Immature natural killer cell (primary cell): ENCODE data around the gene FHDC1. TPM values are rescaled to one million over a fixed set of nuclear protein-coding genes. Genes with fewer than 3 reads are reported as not detected.
A peak's percentile ranks its signal among the peaks of the same experiment; 100 is the strongest.

ENCODE experiments used
- DNase-seq, 3 donors: peaks; one replicate each; pipeline ENCODE4 v3.0.0; 2022; ENCODE audit warnings: mixed read lengths in 1 of 3
- H3K27ac Mint-ChIP-seq, 6 donors: one replicate each; pipeline ENCODE4 v1.8.0; 2020; ENCODE audit warnings: mixed read lengths in 6 of 6, mild to moderate bottlenecking in 5 of 6, inconsistent platforms in 4 of 6, moderate library complexity in 3 of 6
- H3K27me3 Mint-ChIP-seq, 3 donors: one replicate each; pipeline ENCODE4 v1.8.0; 2020 to 2021; ENCODE audit warnings: low read depth in 3 of 3, mild to moderate bottlenecking in 3 of 3, mixed read lengths in 3 of 3, moderate library complexity in 3 of 3, inconsistent platforms in 1 of 3
- H3K36me3 Mint-ChIP-seq, 3 donors: one replicate each; pipeline ENCODE4 v1.8.0; 2020; ENCODE audit warnings: mixed read lengths in 3 of 3, inconsistent platforms in 2 of 3, mild to moderate bottlenecking in 2 of 3
- H3K4me1 Mint-ChIP-seq, 2 donors: one replicate each; pipeline ENCODE4 v1.8.0; 2020; ENCODE audit warnings: inconsistent platforms in 2 of 2, mild to moderate bottlenecking in 2 of 2, mixed read lengths in 2 of 2, moderate library complexity in 1 of 2
- H3K4me3 Mint-ChIP-seq, 5 donors: one replicate each; pipeline ENCODE4 v1.8.0; 2020; ENCODE audit warnings: mild to moderate bottlenecking in 5 of 5, mixed read lengths in 5 of 5, inconsistent platforms in 3 of 5, moderate library complexity in 3 of 5
- H3K9me3 Mint-ChIP-seq, 6 donors: one replicate each; pipeline ENCODE4 v1.8.0; 2020; ENCODE audit warnings: mild to moderate bottlenecking in 6 of 6, mixed read lengths in 6 of 6, inconsistent platforms in 4 of 6, moderate library complexity in 3 of 6
- polyA plus RNA-seq, 3 donors: library from polyadenylated mRNA; unstranded; fragments of 300-500 nt; fragmentation: Illumina TruSeq; gene quantifications; one replicate each; pipeline ENCODE4 v1.2.3, GENCODE V29; 2021

Gene FHDC1
- polyA plus RNA-seq, 3 donors from 2014 or later = not detected

DNA sequence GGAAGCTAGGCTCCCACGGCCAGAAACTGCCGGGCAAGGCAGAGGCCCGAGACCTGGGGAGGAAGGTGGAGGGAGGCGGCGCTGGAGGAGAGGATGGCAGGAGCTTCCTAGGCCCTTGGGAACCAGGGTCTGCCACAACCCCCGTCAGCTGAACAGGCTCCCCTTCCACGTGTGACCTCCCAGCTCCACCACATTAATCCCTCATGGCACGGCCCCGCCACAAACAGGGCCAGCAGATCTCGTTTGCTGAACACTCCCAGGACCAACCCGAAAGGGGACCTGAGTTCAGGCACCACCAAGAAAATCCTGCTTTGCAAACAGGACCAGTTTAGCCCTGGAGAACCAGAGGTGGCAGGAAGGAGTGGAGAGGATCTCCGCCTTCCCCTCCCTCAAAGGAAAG is 62.7 kb downstream of the FHDC1 start:
- no peaks in the 10 kb centered on the region for H3K36me3 Mint-ChIP-seq
- peaks cover 0 to 2% (median 2%) of the 10 kb centered on the region in 3 donors for H3K27me3 Mint-ChIP-seq
- DNase-seq = no peak
- H3K4me3 Mint-ChIP-seq = no peak overlapping the region
- no peaks in the 10 kb centered on the region for H3K4me1 Mint-ChIP-seq
- H3K9me3 Mint-ChIP-seq = no peaks in the 10 kb centered on the region
- H3K27ac Mint-ChIP-seq = no peak overlapping the region

GRCh38 chr4:152999346-153000075 is 63.4 kb downstream of the FHDC1 start:
- no peaks in the 10 kb centered on the region for H3K9me3 Mint-ChIP-seq
- H3K36me3 Mint-ChIP-seq = no peaks in the 10 kb centered on the region
- H3K27ac Mint-ChIP-seq = no peak overlapping the region
- no peak for DNase-seq
- no peak overlapping the region for H3K4me3 Mint-ChIP-seq
- H3K4me1 Mint-ChIP-seq = peaks cover 0 to 5% of the 10 kb centered on the region in 2 donors
- H3K27me3 Mint-ChIP-seq = peaks cover 0 to 2% (median 2%) of the 10 kb centered on the region in 3 donors

DNA sequence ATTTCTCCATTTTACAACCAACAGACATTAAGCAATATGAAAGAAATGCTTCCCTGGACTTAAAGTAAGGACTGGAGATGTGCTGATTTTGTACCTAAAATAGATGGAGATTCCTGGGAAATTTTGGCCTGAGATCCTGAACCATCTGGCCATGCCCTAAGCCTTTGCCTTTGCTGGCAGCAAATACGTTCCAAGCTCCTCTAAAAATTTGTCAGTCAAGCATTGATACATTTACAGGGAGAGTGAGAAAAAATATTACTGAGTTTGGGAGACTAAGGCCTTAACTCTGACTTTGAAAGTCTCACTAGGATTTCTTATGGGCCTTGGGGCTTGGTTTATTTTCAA is 63.9 kb downstream of the FHDC1 start:
- Mint-ChIP-seq H3K4me1 (peaks cover 0 to 5% of the 10 kb centered on the region in 2 donors), H3K27me3 (peaks cover 0 to 2% (median 2%) of the 10 kb centered on the region in 3 donors), H3K27ac (no peak overlapping the region), H3K9me3 (no peaks in the 10 kb centered on the region), H3K36me3 (no peaks in the 10 kb centered on the region), H3K4me3 (no peak overlapping the region)
- no peak for DNase-seq

GRCh38 chr4:153001626-153002025 is 65.5 kb downstream of the FHDC1 start:
- Mint-ChIP-seq H3K4me3 (no peak overlapping the region), H3K4me1 (peaks cover 9 to 16% of the 10 kb centered on the region in 2 donors), H3K36me3 (no peaks in the 10 kb centered on the region), H3K9me3 (no peaks in the 10 kb centered on the region), H3K27ac (no peak overlapping the region), H3K27me3 (peaks cover 0 to 2% (median 2%) of the 10 kb centered on the region in 3 donors)
- DNase-seq = no peak

GRCh38 chr4:153002110-153002509 is 66.0 kb downstream of the FHDC1 start:
- no peaks in the 10 kb centered on the region for H3K9me3 Mint-ChIP-seq
- peaks cover 0 to 2% (median 2%) of the 10 kb centered on the region in 3 donors for H3K27me3 Mint-ChIP-seq
- no peaks in the 10 kb centered on the region for H3K36me3 Mint-ChIP-seq
- DNase-seq = no peak
- H3K4me1 Mint-ChIP-seq = peaks cover 12 to 20% of the 10 kb centered on the region in 2 donors
- no peak overlapping the region for H3K4me3 Mint-ChIP-seq
- no peak overlapping the region for H3K27ac Mint-ChIP-seq

GRCh38 chr4:153004081-153004850 is 68.1 kb downstream of the FHDC1 start:
- no peaks in the 10 kb centered on the region for H3K9me3 Mint-ChIP-seq
- H3K27me3 Mint-ChIP-seq = peaks cover 0 to 2% (median 2%) of the 10 kb centered on the region in 3 donors
- no peak for DNase-seq
- H3K36me3 Mint-ChIP-seq = no peaks in the 10 kb centered on the region
- no peak overlapping the region for H3K27ac Mint-ChIP-seq
- H3K4me1 Mint-ChIP-seq = peaks cover 12 to 20% of the 10 kb centered on the region in 2 donors
- peak overlapping the region in 1 of 5 donors; percentile 30 for H3K4me3 Mint-ChIP-seq

DNA sequence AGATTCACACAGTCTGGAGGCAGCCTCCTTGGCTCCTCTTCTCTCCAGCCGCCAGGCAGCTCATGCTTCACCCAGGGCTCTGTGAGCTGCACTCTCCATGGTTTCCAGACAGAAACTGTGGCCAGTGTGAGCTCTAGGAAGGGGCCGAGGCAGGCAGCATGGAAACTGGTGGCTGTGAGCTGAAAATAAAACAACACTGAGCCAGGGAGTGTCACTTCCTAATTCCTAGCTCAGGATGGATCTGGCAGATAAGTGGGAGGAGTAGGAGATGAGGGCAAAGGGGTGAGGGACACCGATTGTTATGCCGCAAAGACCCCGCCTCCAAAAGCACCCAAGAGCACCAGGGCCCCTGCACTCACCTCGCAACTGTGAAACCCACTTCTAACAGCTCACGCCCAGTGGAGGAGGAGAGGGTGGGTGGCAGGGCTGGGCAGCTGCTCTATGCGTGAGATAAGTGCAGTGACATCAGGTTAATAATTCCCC is 69.8 kb downstream of the FHDC1 start:
- peak in 2 of 3 donors; percentile 5 to 10 for DNase-seq
- peaks cover 12 to 20% of the 10 kb centered on the region in 2 donors for H3K4me1 Mint-ChIP-seq
- H3K27ac Mint-ChIP-seq = peak overlapping the region in 1 of 6 donors; percentile 60
- H3K9me3 Mint-ChIP-seq = no peaks in the 10 kb centered on the region
- peak overlapping the region in 2 of 5 donors; percentile 36 to 57 for H3K4me3 Mint-ChIP-seq
- no peaks in the 10 kb centered on the region for H3K36me3 Mint-ChIP-seq
- H3K27me3 Mint-ChIP-seq = peaks cover 0 to 2% (median 0%) of the 10 kb centered on the region in 3 donors

DNA sequence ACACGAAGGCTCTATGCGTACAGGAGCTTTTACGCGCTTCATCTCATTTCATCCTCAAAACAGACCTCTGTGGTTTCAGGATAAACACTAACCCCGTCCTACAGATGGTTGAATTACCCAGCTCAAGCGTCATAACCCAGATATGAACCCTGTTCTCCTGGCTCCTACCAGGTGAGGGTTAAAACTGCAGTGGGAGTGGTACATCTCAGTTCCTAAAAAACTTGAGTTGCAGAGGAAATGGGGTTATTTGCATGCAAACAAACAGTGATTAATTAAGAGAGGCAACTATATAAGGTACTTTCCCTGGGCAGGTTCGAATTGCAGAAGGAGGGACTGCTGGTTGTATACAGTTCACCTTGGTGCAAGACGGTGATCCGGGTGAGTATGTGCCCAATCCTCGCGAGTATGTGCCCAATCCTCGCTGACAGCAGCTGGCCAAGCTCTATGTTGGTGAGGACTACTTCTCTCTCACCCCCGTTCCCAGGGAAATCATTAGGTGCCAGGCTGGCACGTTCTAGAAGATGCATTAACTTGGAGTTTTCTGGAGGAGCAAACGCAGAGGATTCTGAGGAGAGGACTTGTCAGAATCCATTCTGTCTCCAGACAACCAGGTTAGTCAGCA is 72.6 kb downstream of the FHDC1 start:
- H3K27ac Mint-ChIP-seq = no peak overlapping the region
- H3K4me1 Mint-ChIP-seq = peaks cover 12 to 20% of the 10 kb centered on the region in 2 donors
- no peak for DNase-seq
- no peak overlapping the region for H3K4me3 Mint-ChIP-seq
- no peaks in the 10 kb centered on the region for H3K27me3 Mint-ChIP-seq
- no peaks in the 10 kb centered on the region for H3K9me3 Mint-ChIP-seq
- H3K36me3 Mint-ChIP-seq = no peaks in the 10 kb centered on the region

DNA sequence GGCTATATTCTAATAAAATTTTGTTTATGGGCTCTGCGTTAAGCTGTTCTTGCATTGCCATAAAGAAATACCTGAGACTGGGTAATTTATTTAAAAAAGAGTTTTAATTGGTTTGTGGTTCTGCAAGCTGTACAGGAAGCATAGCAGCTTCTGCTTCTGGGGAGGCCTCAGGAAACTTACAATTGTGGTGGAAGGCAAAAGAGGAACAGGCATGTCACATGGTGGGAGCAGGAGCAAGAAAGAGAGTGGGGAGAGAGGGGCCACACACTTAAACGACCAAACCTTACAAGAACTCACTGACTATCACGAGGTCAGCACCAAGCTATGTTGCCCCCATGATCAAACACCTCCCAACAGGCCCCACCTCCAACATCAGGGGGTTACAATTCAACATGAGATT is 74.0 kb downstream of the FHDC1 start:
- H3K27ac Mint-ChIP-seq = peak overlapping the region in 1 of 6 donors; percentile 3
- no peaks in the 10 kb centered on the region for H3K36me3 Mint-ChIP-seq
- H3K9me3 Mint-ChIP-seq = no peaks in the 10 kb centered on the region
- peaks cover 0 to 1% (median 0%) of the 10 kb centered on the region in 3 donors for H3K27me3 Mint-ChIP-seq
- peaks cover 12 to 15% of the 10 kb centered on the region in 2 donors for H3K4me1 Mint-ChIP-seq
- H3K4me3 Mint-ChIP-seq = no peak overlapping the region
- no peak for DNase-seq

DNA sequence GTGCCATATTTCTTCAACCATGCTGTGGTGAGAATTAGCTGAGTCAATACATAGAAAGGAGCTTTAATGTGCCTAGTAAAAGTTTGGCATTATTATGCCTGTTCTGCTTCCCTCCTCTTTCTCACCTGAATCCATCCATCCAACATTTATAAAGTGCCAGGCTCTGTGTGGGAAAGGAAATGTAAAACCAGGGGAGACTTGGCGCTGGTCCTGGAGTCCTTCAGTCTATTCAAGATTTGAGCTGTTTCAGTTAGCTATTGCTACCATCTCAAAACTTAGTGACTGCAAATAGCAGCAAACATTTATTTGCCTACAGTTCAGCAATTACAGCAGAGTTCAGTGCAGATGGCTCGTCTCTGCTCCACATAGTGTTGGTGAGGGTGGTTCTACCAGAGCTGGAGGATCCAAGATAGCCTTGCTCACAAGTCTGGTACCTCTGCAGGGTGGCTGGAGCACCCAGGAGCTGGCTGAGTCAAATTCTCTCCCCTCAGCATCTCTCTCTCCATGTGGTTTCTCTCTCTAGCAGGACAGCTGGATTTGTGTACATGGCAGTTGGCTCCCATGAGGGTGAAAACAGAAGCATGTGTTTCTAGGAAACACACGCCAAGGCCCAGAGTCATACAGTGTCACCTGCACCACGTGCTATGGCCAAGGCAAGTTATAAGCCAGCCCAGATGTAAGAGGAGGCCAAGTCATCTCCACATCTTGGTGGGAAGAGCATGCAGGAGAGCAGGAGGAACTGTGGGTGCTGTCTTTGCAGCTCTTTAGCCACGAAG is 77.3 kb downstream of the FHDC1 start:
- Mint-ChIP-seq H3K27ac (no peak overlapping the region), H3K27me3 (peaks cover 1 to 6% (median 1%) of the 10 kb centered on the region in 3 donors), H3K9me3 (no peaks in the 10 kb centered on the region), H3K4me1 (no peaks in the 10 kb centered on the region), H3K4me3 (no peak overlapping the region), H3K36me3 (no peaks in the 10 kb centered on the region)
- DNase-seq = no peak

DNA sequence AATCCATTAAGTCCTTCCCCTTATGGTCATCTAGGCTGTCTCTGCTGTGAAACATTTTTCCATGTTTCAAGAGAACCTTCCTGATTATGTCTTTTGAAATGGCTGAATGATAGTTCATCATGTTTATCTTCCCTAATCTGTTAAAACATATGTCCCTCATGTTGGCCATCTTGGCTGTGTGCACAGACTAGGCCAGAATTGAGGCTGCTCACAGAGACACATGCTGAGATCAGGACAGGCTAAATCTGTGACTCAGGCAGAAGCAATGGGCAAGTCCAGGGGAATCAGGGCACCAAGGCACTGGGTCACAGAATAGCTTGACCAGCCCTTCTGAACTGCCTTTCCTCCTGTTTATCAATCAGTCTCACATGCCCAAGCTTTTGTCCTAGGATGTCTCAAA is 78.3 kb downstream of the FHDC1 start:
- Mint-ChIP-seq H3K36me3 (no peaks in the 10 kb centered on the region), H3K9me3 (no peaks in the 10 kb centered on the region), H3K4me3 (no peak overlapping the region), H3K4me1 (no peaks in the 10 kb centered on the region), H3K27me3 (peaks cover 3 to 6% (median 4%) of the 10 kb centered on the region in 3 donors), H3K27ac (no peak overlapping the region)
- DNase-seq = no peak

DNA sequence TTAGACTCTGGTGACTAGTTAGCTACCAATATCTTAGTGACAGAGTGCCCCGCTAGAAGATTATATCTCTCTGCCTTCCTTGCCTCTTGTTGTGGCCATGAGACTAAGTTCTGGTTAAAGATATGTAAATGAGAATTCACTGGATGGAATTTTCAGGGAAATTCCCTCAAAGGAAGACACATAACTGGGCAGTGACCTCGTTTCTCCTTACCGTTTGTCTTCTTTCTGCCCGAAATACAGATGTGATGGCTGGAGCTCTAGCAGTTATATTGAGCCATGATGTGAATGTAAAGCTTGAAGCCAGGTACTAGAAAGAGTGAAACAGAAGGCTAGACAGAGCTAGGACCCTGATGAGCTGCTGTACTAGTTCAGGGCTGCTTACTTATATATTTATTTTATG is 80.5 kb downstream of the FHDC1 start:
- Mint-ChIP-seq H3K36me3 (no peaks in the 10 kb centered on the region), H3K27me3 (peaks cover 3 to 10% (median 4%) of the 10 kb centered on the region in 3 donors), H3K4me1 (no peaks in the 10 kb centered on the region), H3K9me3 (no peaks in the 10 kb centered on the region), H3K27ac (no peak overlapping the region), H3K4me3 (no peak overlapping the region)
- no peak for DNase-seq

DNA sequence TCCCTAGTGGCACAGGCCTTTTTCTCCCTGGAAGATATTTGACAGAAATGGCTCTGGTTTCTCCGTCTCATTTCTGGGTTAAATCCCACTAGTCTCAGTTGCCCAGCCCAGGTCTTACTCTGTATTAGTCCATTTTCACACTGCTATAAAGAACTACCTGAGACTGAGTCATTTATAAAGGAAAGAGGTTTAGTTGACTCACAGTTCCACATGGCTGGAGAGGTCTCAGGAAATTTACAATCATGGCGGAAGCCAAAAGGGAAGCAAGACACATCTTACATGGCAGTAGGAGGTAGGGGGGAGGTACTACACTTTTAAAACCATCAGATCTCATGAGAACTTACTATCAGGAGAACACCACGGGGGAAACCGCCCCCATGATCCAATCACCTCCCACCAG is 81.9 kb downstream of the FHDC1 start:
- H3K9me3 Mint-ChIP-seq = no peaks in the 10 kb centered on the region
- DNase-seq = no peak
- H3K27me3 Mint-ChIP-seq = peaks cover 3 to 12% (median 4%) of the 10 kb centered on the region in 3 donors
- H3K4me1 Mint-ChIP-seq = no peaks in the 10 kb centered on the region
- H3K4me3 Mint-ChIP-seq = no peak overlapping the region
- no peaks in the 10 kb centered on the region for H3K36me3 Mint-ChIP-seq
- H3K27ac Mint-ChIP-seq = no peak overlapping the region
